Common myeloid progenitor, CD34-positive (primary cell): ENCODE results near the gene IGLL5.
A peak's percentile ranks its signal among the peaks of the same experiment; 100 is the strongest.

Experiments used
- CTCF ChIA-PET: fragments of 350-600 bp; sonication (Branson Sonifier 250); formaldehyde crosslinking; loops from one replicate; lab custom pipeline; 2021; ENCODE audit warnings: antibody characterized with exemption; lab: Charles Lee
- POLR2A ChIA-PET: fragments of 350-600 bp; sonication (Branson Sonifier 250); formaldehyde crosslinking; loops from one replicate; lab custom pipeline; 2021; ENCODE audit warnings: antibody characterized with exemption; lab: Charles Lee
- DNase-seq, 3 donors: peaks; one replicate each; pipeline versions ENCODE4 v3.0.0 to v3.0.0-alpha.2; 2013
- H3K27ac ChIP-seq, 2 experiments: 1 replicate in 1 of 2; 2 replicates in 1 of 2; pipeline ENCODE4 v1.7.0; 2013; ENCODE audit warnings: inconsistent platforms in 2 of 2, low read length in 2 of 2, mild to moderate bottlenecking in 2 of 2, low read depth in 1 of 2, moderate library complexity in 1 of 2; ENCODE audit not compliant: severe bottlenecking in 2 of 2, insufficient read depth in 1 of 2, poor library complexity in 1 of 2
- H3K27me3 ChIP-seq, 5 experiments: replicated peaks in 2 of 5; 1 replicate in 3 of 5; 2 replicates in 2 of 5; pipeline versions ENCODE4 v1.6.1 to v1.7.0; 2013; ENCODE audit warnings: low read length in 4 of 5, mild to moderate bottlenecking in 2 of 5, moderate library complexity in 2 of 5, inconsistent platforms in 1 of 5; ENCODE audit not compliant: insufficient read depth in 5 of 5, control insufficient read depth in 4 of 5
- H3K36me3 ChIP-seq, 4 experiments: 1 replicate in 2 of 4; 2 replicates in 2 of 4; pipeline versions ENCODE4 v1.6.1 to v1.7.0; 2013; ENCODE audit warnings: low read length in 3 of 4, control low read depth in 1 of 4, mild to moderate bottlenecking in 1 of 4; ENCODE audit not compliant: control insufficient read depth in 4 of 4, insufficient read depth in 4 of 4
- H3K4me1 ChIP-seq, 4 experiments: 1 replicate in 3 of 4; 2 replicates in 1 of 4; pipeline versions ENCODE4 v1.6.1 to v1.7.1; 2013; ENCODE audit warnings: low read length in 3 of 4, mild to moderate bottlenecking in 3 of 4, control low read depth in 1 of 4, inconsistent platforms in 1 of 4, moderate library complexity in 1 of 4; ENCODE audit not compliant: control insufficient read depth in 4 of 4, insufficient read depth in 4 of 4; ENCODE audit errors: control extremely low read depth in 1 of 4
- H3K4me3 ChIP-seq, 7 experiments: 1 replicate in 4 of 7; 2 replicates in 3 of 7; pipeline versions ENCODE4 v1.5.1 to v1.7.0; 2013; ENCODE audit warnings: mild to moderate bottlenecking in 7 of 7, low read length in 6 of 7, moderate library complexity in 6 of 7, inconsistent platforms in 2 of 7, low read depth in 2 of 7, control low read depth in 1 of 7; ENCODE audit not compliant: insufficient read depth in 4 of 7, control insufficient read depth in 1 of 7; ENCODE audit errors: extremely low read depth in 1 of 7
- H3K9me3 ChIP-seq, 5 experiments: 1 replicate in 4 of 5; 2 replicates in 1 of 5; pipeline versions ENCODE4 v1.6.1 to v1.7.1; 2013; ENCODE audit warnings: low read length in 4 of 5, mild to moderate bottlenecking in 2 of 5, inconsistent platforms in 1 of 5, low read depth in 1 of 5, moderate library complexity in 1 of 5; ENCODE audit not compliant: control insufficient read depth in 4 of 5, insufficient read depth in 2 of 5; ENCODE audit errors: control extremely low read depth in 1 of 5
- WGBS: methylation state at CpG from one replicate; pipeline ENCODE4 v1.1.5; 2013; ENCODE audit not compliant: insufficient coverage; 5-methylcytosine and 5-hydroxymethylcytosine counted together

The IGLL5 gene

DNA sequence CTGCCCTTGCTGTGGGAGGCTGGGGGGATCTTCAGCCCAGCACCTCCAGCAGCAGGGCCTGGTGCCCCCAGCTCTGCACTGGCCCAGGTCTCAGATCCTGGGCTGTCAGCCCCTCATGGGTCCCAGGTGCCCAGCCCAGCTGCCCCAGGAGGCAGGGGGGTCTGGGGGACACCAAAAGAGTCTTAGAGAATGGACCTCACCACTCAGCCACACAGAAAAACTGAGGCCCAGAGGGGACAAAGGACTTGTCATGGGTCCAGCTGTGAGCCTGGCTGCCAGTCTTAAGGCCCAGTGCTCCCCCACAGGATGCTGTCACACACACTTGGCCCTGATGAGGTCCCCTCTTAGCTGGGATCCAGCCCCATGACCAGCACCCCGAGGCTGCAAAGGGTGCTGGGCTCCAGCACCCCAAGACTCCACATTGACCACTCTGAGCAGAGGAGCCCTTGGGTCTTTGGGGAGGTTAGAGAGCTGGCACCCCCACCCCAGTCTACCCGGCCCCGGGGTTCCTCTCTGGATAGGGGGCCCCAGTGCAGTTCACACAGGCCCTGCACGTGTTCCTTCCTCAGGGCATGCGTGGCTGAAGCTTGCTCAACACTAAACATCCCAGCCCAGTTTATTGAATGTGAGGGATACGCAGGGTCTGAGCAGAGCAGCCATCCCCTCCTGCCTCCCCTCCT, 54.4 kb downstream of the IGLL5 start:
- DNase-seq: no peak
- ChIA-PET CTCF (interaction anchor here (0.8 to 11.8 kb wide), 18 partner anchors 9 to 132 kb away, joined by 3 to 107 read pairs (median 5); partner anchors contain the start of gene IGLL5), POLR2A (no interaction called here)

DNA sequence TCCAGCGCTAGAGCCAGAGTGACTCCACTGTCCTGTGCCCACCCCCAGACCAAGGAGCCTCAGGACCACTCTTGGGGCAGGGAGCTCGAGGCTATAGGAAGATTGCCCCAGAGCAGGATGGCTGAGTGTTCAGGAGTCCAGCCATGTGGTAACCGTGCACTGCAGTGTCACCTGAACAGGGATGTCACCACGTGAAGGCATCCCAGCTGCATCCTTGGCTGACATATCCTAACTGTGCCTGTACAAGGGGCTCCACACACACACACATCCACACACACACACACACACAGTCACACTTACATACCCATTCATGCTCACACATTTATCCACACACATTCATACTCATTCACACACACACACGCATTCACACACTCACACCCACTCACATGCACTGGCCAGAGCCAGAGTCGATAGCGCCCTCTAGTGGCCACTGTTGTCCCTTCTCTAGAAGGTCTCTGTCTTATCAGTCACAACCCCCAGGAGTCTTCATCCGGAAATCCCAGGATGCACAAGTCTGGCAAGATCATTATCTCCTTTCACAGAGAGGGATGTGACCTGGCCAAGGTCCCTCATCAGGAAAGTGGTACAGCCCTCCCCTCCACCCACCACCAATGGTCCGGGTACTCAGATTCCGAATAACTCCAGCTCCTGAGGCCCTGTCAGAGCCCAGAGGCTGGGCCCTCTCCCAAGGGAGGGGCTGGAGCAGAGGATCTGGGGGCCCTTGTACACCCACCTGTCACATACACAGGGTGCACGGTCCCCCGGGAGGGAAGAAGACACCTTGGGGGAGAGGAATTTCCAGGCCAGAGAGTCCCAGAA, 55.1 kb downstream of the IGLL5 start:
- H3K27ac ChIP-seq: no peak overlapping the region
- POLR2A ChIA-PET: no interaction called here

More for the DNA sequence above, 54.4 kb downstream of the IGLL5 start:
- H3K27me3 ChIP-seq: no peaks in the 10 kb centered on the region
- no peaks in the 10 kb centered on the region for H3K4me1 ChIP-seq
- no peak overlapping the region for H3K4me3 ChIP-seq
- no peaks in the 10 kb centered on the region for H3K9me3 ChIP-seq
- WGBS: 94% methylated on average over 5 of the region's 6 CpGs
- no peak overlapping the region for H3K27ac ChIP-seq
- no peaks in the 10 kb centered on the region for H3K36me3 ChIP-seq

DNA sequence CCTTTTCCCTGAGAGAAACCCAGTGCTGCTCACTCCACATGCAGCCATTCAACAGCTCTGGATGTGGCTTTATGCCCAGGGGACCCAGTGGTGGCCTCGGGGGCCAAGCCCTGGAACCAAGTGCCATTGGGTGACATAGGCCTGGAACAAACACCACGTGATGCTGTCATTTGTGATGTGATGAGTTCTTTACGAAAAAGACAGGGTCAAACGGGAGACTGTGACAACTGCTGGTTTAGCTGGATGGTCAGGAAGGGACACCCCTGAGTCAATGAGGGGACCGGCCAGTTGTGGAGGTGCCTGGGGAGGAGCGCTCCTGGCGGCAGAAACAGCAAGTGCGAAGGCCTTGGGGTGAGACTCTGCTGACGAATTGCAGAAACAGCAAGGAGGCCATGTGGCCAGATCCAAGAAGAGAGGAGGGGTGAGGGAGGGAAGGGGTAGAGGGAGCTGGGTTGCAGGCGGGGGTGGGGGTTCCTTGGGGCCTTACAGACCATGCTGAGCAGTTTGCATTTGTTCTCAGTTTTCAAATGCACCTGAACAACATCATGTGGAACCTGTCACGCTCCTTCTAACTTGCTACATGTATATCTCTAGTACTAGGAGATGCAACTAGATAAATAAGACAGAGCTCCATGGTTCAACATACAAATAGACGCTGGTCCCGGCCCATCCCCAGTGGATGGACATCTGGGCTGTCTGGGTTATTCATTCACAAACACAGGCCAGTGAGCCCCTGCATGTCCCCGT, 56.1 kb downstream of the IGLL5 start:
- ChIA-PET POLR2A (no interaction called here), CTCF (interaction anchor here (1.3 to 11.8 kb wide), 12 partner anchors 9 to 157 kb away, joined by 3 to 107 read pairs (median 4); no protein-coding TSS in a partner anchor)
- Histone ChIP-seq H3K27me3 (no peaks in the 10 kb centered on the region), H3K4me3 (no peak overlapping the region), H3K9me3 (no peaks in the 10 kb centered on the region), H3K36me3 (no peaks in the 10 kb centered on the region), H3K4me1 (peaks cover 0 to 3% (median 0%) of the 10 kb centered on the region in 4 experiments), H3K27ac (no peak overlapping the region)
- WGBS: 94% methylated on average over 10 of the region's 14 CpGs
- DNase-seq: no peak

More for the DNA sequence above, 55.1 kb downstream of the IGLL5 start:
- Histone ChIP-seq H3K4me1 (peaks cover 0 to 3% (median 0%) of the 10 kb centered on the region in 4 experiments), H3K9me3 (no peaks in the 10 kb centered on the region), H3K27me3 (no peaks in the 10 kb centered on the region), H3K4me3 (no peak overlapping the region), H3K36me3 (no peaks in the 10 kb centered on the region)
- CTCF ChIA-PET: interaction anchor here (0.8 to 11.8 kb wide), 21 partner anchors 8 to 156 kb away, joined by 3 to 107 read pairs (median 4); partner anchors contain the start of gene IGLL5
- 68% methylated on average over 10 of the region's 12 CpGs for WGBS
- peak; percentile 81 to 89 (median 86) for DNase-seq

DNA sequence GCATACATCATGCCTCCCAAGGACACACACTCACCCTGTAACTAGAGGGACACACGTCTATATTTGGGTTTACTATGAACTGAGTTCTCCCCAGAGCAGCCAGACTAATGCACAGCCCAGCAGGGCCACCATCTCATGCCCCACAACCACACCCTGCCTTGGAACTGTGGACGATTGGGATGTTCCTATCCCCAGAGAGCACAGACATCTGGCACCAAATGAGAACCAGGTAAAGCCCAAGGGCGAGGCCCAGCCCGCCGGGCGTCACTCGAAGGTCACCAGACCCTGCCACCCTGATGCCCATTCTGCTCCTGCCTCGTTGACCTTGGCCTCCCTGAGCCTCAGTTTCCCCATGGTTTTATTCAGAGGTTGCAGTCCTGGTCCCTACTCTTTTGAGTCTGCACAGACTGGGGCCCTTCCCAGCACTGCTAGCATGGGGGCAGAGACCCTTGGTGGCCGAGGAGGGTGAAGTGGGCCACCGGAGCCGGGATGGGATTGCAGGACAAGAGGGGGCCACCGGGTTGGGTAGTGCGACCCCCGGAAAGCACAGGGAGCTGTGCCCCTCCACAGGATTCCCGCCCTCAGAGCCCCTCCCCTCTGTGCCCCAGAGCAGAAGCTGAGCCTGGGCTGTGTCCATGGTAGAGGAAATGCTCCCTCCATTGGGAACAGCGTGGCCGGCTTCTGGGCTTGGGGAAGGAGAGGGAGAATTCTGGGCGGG, 56.8 kb downstream of the IGLL5 start:
- 91% methylated on average over 14 of the region's 18 CpGs for WGBS
- Histone ChIP-seq H3K27ac (no peak overlapping the region), H3K36me3 (no peaks in the 10 kb centered on the region), H3K4me3 (no peak overlapping the region), H3K9me3 (no peaks in the 10 kb centered on the region), H3K27me3 (no peaks in the 10 kb centered on the region), H3K4me1 (peaks cover 0 to 3% (median under 1%) of the 10 kb centered on the region in 4 experiments)
- CTCF ChIA-PET: interaction anchor here (0.8 to 11.8 kb wide), 10 partner anchors 11 to 158 kb away, joined by 3 to 107 read pairs (median 4); no protein-coding TSS in a partner anchor
- POLR2A ChIA-PET: no interaction called here
- DNase-seq: no peak

DNA sequence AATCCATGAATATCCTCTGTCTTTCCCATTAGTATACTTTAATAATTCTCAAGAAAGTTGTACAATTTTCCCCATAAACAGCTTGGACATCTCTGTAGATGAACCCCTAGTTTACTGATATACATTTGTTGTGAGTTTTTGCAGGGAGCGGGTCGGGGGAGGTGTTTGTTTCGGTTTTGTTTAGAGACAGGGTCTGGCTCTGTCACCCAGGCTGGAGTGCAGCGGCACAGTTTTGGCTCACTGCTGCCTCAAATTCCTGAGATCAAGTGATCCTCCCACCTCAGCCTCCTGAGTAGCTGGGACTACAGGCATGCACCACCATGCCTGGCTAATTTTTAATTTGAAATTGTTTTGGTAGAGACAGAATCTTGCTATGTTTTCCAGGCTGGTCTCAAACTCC, 57.6 kb downstream of the IGLL5 start:
- CTCF ChIA-PET: interaction anchor here (0.8 to 11.8 kb wide), 4 partner anchors 12 to 61 kb away, joined by 3 to 107 read pairs (median 18); no protein-coding TSS in a partner anchor
- H3K4me1 ChIP-seq: peaks cover 0 to 3% (median under 1%) of the 10 kb centered on the region in 4 experiments
- WGBS: 100% methylated on average over 1 of the region's 4 CpGs

More for the DNA sequence above, 57.6 kb downstream of the IGLL5 start:
- POLR2A ChIA-PET: no interaction called here
- H3K27ac ChIP-seq: no peak overlapping the region
- H3K9me3 ChIP-seq: no peaks in the 10 kb centered on the region
- H3K4me3 ChIP-seq: no peak overlapping the region
- no peaks in the 10 kb centered on the region for H3K27me3 ChIP-seq
- no peaks in the 10 kb centered on the region for H3K36me3 ChIP-seq
- DNase-seq: no peak
